Omental fat pad (tissue), 4 donors: ENCODE data around the gene ATOX1. TPM values are rescaled to one million over a fixed set of nuclear protein-coding genes. Genes with fewer than 3 reads are reported as not detected.
"Not testable (repeated sequence)": the region's sequence is repeated elsewhere in the genome, so short reads cannot be mapped to it uniquely, and the experiment has no call there.

Experiments used
- ATAC-seq: fragments of 150-250 bp; one replicate; pipeline ENCODE4 v1.9.1; 2016; ENCODE audit warnings: mild to moderate bottlenecking, moderate library complexity; ENCODE audit not compliant: low FRiP score
- DNase-seq: peaks from one replicate; pipeline ENCODE4 v3.0.0-alpha.2; 2019; ENCODE audit warnings: low spot score
- total RNA-seq, 4 donors: library from RNA; depleted of rRNA; stranded (reverse); fragments of >200 nt; gene quantifications; one replicate each; pipeline ENCODE4 v1.1.0, GENCODE V29; 2016
- TF ChIP-seq, protein P1 (sequence below), 3 donors: fragments of 450-650 bp; IDR thresholded peaks; one replicate each; pipeline ENCODE4 v1.5.1; 2016 to 2017; ENCODE audit warnings: antibody characterized with exemption in 3 of 3, mild to moderate bottlenecking in 3 of 3, moderate library complexity in 2 of 3

Gene ATOX1
- total RNA-seq, 4 donors from 2014 or later: 81.5 to 162 (median 109) TPM

DNA sequence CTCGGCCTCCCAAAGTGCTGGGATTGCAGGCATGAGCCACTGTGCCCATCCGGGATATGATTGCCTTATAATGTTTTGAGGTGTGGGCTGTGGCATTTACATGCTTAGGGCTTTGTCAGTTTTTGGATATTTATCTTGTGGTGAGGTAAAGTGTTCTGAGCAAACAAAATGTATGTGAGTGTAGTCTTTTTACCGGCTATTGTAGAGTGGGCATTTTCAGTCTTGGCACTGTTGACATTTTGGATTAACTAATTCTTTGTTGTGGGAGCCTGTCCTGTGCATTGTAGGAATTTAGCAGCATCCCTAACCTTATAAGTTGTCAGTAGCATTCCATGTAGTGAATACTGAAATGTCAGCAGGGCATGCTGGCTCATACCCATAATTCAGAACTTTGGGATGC lies 34.9 kb upstream of the ATOX1 start:
- TF ChIP-seq, protein P1, sequence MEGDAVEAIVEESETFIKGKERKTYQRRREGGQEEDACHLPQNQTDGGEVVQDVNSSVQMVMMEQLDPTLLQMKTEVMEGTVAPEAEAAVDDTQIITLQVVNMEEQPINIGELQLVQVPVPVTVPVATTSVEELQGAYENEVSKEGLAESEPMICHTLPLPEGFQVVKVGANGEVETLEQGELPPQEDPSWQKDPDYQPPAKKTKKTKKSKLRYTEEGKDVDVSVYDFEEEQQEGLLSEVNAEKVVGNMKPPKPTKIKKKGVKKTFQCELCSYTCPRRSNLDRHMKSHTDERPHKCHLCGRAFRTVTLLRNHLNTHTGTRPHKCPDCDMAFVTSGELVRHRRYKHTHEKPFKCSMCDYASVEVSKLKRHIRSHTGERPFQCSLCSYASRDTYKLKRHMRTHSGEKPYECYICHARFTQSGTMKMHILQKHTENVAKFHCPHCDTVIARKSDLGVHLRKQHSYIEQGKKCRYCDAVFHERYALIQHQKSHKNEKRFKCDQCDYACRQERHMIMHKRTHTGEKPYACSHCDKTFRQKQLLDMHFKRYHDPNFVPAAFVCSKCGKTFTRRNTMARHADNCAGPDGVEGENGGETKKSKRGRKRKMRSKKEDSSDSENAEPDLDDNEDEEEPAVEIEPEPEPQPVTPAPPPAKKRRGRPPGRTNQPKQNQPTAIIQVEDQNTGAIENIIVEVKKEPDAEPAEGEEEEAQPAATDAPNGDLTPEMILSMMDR (IDR thresholded peaks at IDR 0.05): no peak
- no peak for ATAC-seq
- DNase-seq: no peak

DNA sequence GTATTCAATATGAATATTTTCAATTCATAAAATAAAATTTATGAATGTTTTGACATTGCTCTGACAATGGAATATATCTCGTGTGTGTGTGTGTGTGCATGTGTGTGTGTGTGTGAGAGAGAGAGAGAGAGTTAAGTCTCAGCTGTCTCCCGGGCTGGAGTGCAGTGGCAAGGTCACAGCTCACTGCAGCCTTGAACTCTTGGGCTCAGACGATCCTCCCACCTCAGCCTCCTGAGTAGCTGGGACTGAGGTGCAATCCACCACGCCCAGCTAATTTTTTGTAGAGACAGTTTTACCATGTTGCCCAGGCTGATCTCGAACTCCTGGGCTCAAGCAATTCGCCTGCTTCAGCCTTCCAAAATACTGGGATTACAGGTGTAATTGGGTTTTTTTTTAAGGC lies 29.4 kb upstream of the ATOX1 start:
- no peak for DNase-seq
- ATAC-seq: no peak
- TF ChIP-seq, protein P1 (IDR thresholded peaks at IDR 0.05): no peak

DNA sequence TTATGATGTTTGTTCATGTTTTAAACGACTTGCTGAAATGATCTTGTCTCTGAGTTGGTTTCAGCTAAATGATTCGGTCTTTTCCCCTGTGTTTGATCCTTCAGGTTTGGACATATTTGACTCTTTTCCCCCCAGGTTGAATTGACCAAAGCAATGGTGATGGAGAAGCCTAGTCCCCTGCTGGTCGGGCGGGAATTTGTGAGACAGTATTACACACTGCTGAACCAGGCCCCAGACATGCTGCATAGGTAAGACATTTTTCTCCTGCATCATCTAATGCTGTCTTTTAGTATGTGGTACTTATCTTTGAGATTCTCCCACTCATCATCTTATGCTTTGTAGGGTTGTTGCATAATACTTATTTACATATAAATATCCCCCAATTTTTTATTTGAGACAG lies 28.0 kb upstream of the ATOX1 start:
- TF ChIP-seq, protein P1 (IDR thresholded peaks at IDR 0.05): no peak
- ATAC-seq: no peak
- no peak for DNase-seq

DNA sequence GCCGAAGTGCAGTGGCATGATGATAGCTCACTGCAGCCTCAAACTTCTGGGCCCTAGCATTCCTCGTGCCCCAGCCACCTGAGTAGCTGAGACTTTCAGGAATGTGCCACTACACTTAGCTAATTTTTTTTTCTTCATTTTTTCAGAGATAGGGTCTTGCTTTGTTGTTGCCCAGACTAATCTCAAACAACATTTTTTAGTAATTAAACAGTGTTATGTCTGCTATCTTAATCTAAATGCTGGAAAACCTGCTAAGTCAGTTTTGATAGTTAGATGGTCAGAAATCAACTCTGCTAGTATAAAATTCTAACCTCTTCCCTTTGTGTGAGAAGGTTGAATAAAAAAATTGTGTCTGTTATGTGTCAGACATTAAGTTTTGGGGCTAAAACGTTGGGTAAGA lies 25.7 kb upstream of the ATOX1 start:
- TF ChIP-seq, protein P1 (IDR thresholded peaks at IDR 0.05): no peak
- ATAC-seq (no peak), DNase-seq (no peak)

DNA sequence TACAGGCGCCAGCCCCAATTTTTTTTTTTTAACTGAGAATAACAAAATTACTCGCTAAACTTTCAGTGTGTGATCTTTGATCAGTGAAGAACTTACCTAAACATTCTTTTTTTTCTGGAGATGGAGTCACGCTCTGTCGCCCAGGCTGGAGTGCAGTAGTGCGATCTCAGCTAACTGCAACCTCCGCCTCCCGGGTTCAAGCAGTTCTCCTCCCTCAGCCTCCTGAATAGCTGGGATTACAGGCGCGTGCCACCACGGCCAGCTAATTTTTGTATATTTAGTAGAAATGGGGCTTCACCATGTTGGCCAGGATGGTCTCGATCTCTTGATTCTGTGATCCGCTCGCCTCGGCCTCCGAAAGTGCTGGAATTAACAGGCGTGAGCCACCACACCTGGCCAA lies 25.2 kb upstream of the ATOX1 start:
- not testable (repeated sequence) for DNase-seq, ATAC-seq

DNA sequence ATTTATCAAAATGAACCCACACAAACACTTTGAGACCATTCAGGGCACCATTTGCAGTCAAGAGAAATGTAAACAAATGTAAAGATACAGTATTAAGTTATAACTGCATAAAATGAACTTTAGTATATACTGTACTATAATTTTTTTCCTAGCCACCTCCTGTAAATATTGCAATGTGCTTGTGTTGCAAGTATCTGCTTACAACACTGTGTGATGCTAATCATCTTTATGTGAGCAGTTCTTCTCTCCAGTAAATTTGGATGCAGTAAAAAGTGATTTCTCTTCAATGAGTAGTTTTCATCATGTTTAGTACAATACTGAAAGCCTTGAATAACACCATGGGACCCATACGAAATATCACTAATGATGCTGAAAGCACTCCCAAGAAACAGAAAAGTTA lies 22.8 kb upstream of the ATOX1 start:
- TF ChIP-seq, protein P1 (IDR thresholded peaks at IDR 0.05): no peak
- no peak for ATAC-seq
- DNase-seq: no peak

DNA sequence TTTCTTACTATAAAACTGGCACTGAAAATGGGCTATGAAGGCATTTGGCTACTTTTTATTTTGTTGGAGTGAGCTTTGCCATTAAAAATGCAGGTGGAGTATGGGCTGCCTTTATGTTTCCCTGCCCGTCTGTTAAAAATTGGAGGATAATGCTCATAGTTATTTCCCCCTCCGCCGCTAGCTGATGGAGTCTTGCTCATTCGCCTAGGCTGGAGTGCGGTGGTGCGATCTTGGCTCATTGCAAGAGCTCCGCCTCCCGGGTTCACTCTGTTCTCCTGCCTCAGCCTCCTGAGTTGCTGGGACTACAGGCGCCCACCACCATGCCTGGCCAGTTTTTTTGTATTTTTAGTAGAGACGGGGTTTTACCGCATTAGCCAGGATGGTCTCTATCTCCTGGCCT lies 21.9 kb upstream of the ATOX1 start:
- DNase-seq (no peak), ATAC-seq (no peak)
- TF ChIP-seq, protein P1 (IDR thresholded peaks at IDR 0.05): no peak
